Measurements from ENCODE around the gene APBA2. TPM values are rescaled to one million over a fixed set of nuclear protein-coding genes. Genes with fewer than 3 reads are reported as not detected.

Gene APBA2
- polyA plus RNA-seq, 2 of the 4 experiments (the other 2 are of a cell fraction) = 11.4 to 12.6 TPM

GRCh38 chr15:28929200-28929599 lies 43.4 kb downstream of the APBA2 start:
- H3K4me1 ChIP-seq = no peaks in the 10 kb centered on the region
- POLR2A ChIA-PET = no interaction called here
- TF ChIP-seq E2F6 (IDR thresholded peaks at IDR 0.05; ENCODE audit: borderline replicate concordance, low read depth) = no peak
- no peak for TF ChIP-seq KDM1A (IDR thresholded peaks at IDR 0.05; ENCODE audit: low read depth)
- no peak for TF ChIP-seq HES2 (IDR thresholded peaks at IDR 0.05)
- TF ChIP-seq HOXA7 (CRISPR knock-in tag; IDR thresholded peaks at IDR 0.05) = no peak
- TF ChIP-seq JUN (IDR thresholded peaks at IDR 0.05) = no peak
- TF ChIP-seq MAFK (IDR thresholded peaks at IDR 0.05; ENCODE audit: partially characterized antibody) = no peak
- TF ChIP-seq RNF2 (IDR thresholded peaks at IDR 0.05; ENCODE audit: borderline replicate concordance, low read depth) = no peak
- TF ChIP-seq NFE2L2 (conservative IDR thresholded peaks at IDR 0.05; ENCODE audit: low read length) = no peak
- TF ChIP-seq ZC3H11A (IDR thresholded peaks at IDR 0.05) = no peak
- TF ChIP-seq RFX5 (IDR thresholded peaks at IDR 0.05) = no peak
- no peak for TF ChIP-seq POLR2A (IDR thresholded peaks at IDR 0.05; ENCODE audit: low read length)
- no peak for TF ChIP-seq FOXS1 (CRISPR knock-in tag; IDR thresholded peaks at IDR 0.05)
- TF ChIP-seq CEBPB (IDR thresholded peaks at IDR 0.05) = no peak
- TF ChIP-seq MAZ (IDR thresholded peaks at IDR 0.05; ENCODE audit: borderline replicate concordance, low read depth, low read length) = no peak
- no peak for TF ChIP-seq ZNF302 (CRISPR knock-in tag; IDR thresholded peaks at IDR 0.05)
- TF ChIP-seq ATOH8 (CRISPR knock-in tag; IDR thresholded peaks at IDR 0.05; ENCODE audit: low read depth) = no peak
- TF ChIP-seq PBX3 (IDR thresholded peaks at IDR 0.05) = no peak
- TF ChIP-seq EP300 (IDR thresholded peaks at IDR 0.05) = no peak
- H3K4me3 ChIP-seq = no peak overlapping the region
- DNase-seq (ENCODE audit: low read depth in 1 of 2, low spot score in 1 of 2) (no peak), FAIRE-seq (no peak), ATAC-seq (no peak)
- no peaks in the 10 kb centered on the region for H3K9me3 ChIP-seq
- CTCF ChIA-PET = interaction anchor here (1.5 kb wide), 1 partner anchor 10 kb away, joined by 6 read pairs; no protein-coding TSS in a partner anchor
- no peak overlapping the region for H3K27ac ChIP-seq
- 95% methylated on average over 10 of the region's 10 CpGs for WGBS (ENCODE audit: missing lambda C conversion rate)
- no peak overlapping the region for H3K4me2 ChIP-seq

- Histone ChIP-seq H3K9me3 (no peaks in the 10 kb centered on the region), H3K4me1 (no peaks in the 10 kb centered on the region), H3K27ac (no peak overlapping the region), H3K4me3 (no peak overlapping the region), H3K4me2 (no peak overlapping the region)
- CTCF ChIA-PET = interaction anchor here (0.7 to 1.9 kb wide), 4 partner anchors 9 to 175 kb away, joined by 3 to 7 read pairs (median 4); no protein-coding TSS in a partner anchor
- FAIRE-seq (no peak), DNase-seq (ENCODE audit: low read depth in 1 of 2, low spot score in 1 of 2) (no peak), ATAC-seq (no peak)
- 69% methylated on average over 6 of the region's 6 CpGs for WGBS (ENCODE audit: missing lambda C conversion rate)
- TF ChIP-seq HOXB13 (CRISPR knock-in tag; IDR thresholded peaks at IDR 0.05; ENCODE audit: low read depth) = no peak
- no peak for TF ChIP-seq ZNF302 (CRISPR knock-in tag; IDR thresholded peaks at IDR 0.05)
- TF ChIP-seq CBX2 (IDR thresholded peaks at IDR 0.05; ENCODE audit: borderline replicate concordance, low read depth) = no peak
- no peak for TF ChIP-seq ZSCAN20 (CRISPR knock-in tag; IDR thresholded peaks at IDR 0.05)
- TF ChIP-seq MAZ (IDR thresholded peaks at IDR 0.05; ENCODE audit: borderline replicate concordance, low read depth, low read length) = no peak
- no peak for TF ChIP-seq EHMT2 (IDR thresholded peaks at IDR 0.05; ENCODE audit: low read depth)
- TF ChIP-seq EHF (CRISPR knock-in tag; IDR thresholded peaks at IDR 0.05) = no peak
- TF ChIP-seq KDM5A (IDR thresholded peaks at IDR 0.05) = no peak
- no peak for TF ChIP-seq REST (IDR thresholded peaks at IDR 0.05)
- no peak for TF ChIP-seq ZFP36 (IDR thresholded peaks at IDR 0.05; ENCODE audit: borderline replicate concordance, partially characterized antibody)
- TF ChIP-seq ZC3H11A (IDR thresholded peaks at IDR 0.05) = no peak
- TF ChIP-seq NPAS2 (CRISPR knock-in tag; IDR thresholded peaks at IDR 0.05; ENCODE audit: borderline replicate concordance) = no peak
- POLR2A ChIA-PET = no interaction called here
Measured at GRCh38 chr15:28930011-28930410, 44.2 kb downstream of the APBA2 start.
